EL (cell line): ENCODE data around the gene CCDC73.
"Not testable (repeated sequence)": the region's sequence is repeated elsewhere in the genome, so short reads cannot be mapped to it uniquely, and the experiment has no call there.

ENCODE experiments used
- DNase-seq: peaks from one replicate; pipeline ENCODE4 v3.0.0-alpha.2; 2016

The CCDC73 gene

DNA sequence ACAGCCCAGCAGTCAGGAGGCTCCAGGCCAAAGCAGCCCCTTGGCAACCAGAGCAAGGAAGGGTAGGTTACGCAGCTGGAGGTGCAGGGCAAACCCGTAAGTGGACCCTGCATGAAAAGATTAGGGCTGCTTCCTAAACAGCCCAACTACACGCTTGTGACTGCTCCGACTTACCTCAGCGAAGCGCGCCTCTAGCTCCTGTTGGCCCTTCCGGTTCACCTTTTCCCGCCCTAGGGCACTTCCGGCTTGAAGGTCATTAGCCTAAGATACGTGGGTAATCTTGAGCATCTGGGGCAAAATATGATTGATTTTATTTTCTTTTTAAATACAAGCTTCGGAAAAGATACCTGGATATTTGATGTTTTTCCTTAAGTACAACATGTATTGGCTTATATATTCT is at the start of gene CCDC73:
Gene CCDC73, minus strand, starts transcription at position 224 of the 400 bp plus-strand sequence. CDS start 34,419 bp downstream, outside the sequence.
- no peak for DNase-seq

DNA sequence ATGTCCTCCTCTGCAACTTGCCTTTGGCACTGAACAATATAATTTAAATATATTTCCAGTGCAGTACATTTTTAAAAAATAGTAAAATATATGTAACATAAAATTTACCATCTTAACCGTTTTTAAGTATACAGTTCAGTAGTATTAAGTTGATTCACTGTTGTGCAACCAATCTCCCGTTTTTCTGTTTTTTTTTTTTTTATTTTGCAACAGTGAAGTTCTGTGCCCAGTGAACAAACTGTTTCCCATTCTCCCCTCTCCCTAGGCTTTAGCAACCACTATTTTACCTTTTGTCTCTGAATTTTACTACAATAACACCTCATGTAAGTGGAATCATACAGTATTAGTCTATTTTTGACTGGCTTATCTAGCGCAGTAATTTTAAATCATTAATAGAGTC is 49.1 kb upstream of the CCDC73 start:
- DNase-seq = no peak

DNA sequence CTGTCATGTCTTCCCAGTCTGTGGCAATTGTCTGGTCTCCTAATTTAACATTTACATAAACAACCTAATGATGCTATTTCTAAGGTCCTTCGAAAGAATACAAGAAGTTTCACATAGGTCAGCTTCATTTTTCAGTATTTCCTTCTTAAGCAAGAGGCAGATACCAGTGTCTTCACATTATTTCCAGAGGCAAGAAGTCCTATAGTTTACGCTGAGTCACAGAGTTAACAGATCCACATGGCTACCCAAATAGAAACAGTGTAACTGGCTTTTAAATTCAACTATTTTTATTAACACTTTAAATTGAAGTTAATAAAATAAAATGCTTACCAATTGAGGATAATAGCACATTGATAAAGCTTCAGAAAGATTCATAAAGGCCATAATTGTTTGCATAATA is 46.1 kb upstream of the CCDC73 start:
- DNase-seq = no peak

DNA sequence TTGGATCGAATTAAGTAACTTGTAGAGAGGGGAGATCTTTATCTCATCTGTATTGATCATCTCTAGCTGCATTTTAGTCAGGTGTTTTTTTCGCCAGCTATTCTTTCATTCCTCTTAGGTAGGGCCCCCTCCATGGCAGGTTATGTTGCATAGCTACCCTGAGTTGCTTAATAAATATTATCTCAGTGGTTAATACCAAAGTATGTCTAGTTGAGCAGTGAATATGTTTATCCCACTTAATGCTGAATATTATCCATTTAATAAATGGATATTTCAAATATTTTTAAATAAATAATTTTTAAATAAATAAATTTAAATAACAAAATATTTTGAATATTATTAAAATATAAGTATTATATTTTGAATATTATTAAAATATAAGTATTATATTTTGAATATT is 44.8 kb upstream of the CCDC73 start:
- no peak for DNase-seq

DNA sequence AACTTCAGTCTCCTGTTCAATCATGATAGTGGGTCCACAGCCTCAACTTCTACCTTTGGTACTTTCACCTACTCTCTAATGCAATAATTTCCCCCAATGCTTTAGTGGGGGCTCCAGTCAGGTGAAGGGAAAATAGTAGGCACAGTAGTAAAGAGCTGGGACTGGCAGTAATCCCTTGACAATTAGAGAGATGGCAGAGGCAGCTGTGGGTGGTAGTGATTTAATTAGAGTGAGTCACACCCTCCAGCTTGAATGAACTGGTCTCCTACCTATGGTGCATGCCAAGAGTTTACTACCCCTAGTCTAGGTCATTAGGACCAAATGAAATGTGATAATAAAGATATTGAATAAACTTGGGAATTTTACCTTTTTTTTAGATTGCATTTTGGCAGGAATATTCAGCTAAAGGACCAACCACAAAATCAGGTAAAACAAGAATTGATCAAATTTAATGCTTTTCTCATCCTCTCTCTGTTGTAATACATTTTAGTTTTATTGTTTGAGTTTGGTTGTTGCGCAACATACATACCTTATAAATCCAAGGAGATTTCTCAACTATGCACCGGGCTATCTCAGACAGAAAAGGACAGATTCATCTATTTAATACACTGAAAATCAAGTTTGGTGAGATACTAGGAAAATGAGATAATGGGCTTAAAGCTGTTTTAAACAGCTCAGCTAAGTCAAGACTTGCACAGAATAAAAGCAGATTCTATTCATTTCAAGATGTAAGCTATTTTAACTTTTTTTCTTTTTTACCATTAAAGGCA is 44.2 kb upstream of the CCDC73 start:
- no peak for DNase-seq

DNA sequence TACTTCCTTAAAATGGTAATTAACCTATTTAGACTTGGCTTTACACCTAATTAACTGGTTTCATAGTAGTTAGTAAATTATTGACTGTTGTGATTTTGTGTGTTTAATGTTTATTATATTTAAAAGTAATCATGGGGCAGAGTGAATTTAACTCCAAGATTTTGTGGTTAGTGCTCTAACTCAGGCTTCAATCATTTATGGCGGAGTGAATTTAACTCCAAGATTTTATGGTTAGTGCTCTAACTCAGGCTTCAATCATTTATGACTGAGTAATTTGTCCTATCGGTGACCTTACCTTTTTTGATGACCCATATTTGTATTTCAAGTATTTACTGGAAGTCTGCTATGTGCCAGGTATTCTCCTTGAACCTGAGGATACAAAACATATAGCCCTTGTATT is 42.5 kb upstream of the CCDC73 start:
- DNase-seq = no peak

DNA sequence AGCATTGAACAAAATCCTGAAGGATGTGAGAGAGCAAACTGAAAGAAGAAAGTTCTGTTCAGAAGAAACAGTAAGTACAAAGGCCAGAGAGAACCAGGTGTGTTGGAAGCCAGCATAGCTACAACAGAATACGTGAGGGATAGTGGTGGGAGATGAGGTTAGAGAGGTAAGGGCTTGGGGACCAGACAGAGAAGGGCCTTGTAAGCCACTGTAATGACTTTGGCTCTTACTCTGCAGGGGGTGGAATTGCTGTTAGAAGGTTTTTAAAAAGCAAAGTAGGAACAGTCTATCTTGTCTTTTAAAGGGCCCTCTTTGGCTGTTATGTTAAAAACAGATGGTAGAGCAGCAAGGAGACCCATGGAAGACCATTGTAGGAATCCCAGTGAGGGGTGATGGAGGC is 39.5 kb upstream of the CCDC73 start:
- no peak for DNase-seq

DNA sequence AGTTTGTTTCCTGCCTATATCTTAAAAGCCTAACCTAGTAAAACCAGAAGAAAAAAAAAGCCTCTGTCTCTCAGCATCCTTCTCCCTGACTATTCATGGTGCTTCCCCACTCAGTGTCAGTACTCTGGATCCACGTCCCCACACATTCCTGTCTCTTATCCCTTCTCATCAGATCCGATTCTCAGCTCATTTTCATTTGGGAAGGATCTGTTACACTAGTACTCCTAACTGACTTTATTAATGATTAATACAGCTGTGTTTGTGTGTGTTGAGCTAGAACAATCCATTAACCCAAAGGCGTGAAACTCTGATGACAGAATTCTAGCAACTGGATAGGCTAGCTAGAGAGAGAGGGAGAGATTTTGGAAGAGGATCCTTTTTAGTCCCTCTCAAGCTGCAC is 36.8 kb upstream of the CCDC73 start:
- no peak for DNase-seq

DNA sequence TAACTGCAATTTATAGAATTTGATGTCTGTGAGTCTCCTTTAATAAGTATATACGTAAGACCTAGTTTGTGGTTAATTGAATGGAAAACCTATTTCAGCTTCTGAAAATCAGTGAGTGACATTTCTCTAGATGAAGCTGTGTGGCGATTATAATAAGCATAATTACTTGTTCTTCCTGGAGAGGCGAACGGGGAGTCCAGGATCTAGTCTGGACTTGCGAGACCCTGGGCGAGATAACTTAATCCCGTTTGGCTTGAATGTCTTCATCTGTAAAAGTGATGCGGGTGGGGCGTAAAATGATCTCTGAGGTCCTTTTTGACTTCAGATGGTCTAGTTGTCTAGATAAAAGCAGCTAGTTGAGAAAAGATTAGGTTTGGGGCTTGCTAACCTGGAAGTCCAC is 36.3 kb upstream of the CCDC73 start:
- no peak for DNase-seq

DNA sequence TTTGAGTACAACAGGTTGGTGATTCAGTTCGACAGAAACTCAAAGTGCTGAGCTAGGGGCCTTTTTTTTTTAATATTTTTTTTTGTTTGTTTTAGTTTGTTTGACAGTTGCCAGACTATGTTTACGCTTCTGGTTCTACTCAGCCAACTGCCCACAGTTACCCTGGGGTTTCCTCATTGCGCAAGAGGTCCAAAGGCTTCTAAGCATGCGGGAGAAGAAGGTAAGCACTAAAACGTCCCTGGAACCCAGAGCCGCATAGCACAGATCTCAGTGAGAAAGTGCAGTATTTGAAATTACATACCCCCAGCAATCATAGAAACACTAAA is 35.9 kb upstream of the CCDC73 start:
- peak; percentile 16 for DNase-seq

DNA sequence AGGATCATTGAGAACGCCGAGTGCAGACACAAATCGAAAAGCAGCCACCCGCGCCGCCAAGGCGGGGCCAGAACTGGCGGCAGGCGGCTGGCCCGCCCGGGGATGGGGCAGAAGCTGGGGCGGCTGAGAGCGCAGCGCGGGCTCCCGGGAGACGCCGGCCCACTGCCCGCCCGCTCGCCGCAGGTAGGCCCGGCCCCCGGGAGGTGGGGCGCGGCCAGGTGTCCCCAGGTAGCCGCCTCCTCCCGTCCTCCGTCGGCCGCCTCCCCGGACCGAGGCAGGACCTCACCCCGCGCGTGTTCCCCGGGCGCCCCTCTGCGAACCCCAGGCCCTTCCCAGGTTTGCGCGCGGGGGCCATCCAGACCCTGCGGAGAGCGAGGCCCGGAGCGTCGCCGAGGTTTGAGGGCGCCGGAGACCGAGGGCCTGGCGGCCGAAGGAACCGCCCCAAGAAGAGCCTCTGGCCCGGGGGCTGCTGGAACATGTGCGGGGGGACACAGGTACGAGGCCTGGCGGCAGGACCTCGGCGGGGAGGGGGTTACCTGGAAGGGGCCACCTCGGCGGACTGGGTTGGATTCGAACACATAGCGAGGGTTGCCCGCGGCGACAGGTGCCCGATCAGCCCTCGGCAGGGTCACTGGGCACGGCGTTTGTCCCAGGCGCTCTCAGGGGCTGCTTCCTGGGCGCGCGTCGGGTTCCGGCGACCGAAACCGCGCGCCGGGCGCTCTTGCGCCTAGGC is 35.4 kb upstream of the CCDC73 start, which contains the start of gene PRRG4:
Gene PRRG4, plus strand, starts transcription at position 248 of the 733 bp plus-strand sequence. CDS start 603 bp downstream, outside the sequence.
- DNase-seq = peak; percentile 56

DNA sequence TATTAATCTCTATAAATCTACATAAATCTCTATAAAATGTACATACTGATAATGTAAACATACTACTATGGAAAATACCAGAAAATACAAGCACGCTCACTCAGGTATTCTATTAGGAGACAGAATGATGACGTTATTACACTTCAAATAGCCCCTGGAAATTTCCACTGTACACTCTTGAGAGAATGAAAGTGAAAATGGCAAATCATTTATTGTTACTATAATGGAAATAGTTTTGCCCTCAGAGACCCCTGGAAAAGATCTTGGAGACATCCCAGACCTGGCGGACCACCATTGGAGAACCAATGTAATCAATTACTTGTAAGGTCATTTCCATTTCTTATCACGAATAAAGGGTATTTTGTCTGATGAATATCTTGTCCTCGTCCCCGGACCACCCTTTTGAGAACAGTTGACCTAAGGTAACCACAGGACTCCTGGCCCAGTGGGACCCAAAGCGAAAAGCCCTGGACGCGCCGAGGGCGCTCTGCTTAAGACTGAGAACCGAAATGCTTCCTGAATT is 34.8 kb upstream of the CCDC73 start:
- DNase-seq = no peak

DNA sequence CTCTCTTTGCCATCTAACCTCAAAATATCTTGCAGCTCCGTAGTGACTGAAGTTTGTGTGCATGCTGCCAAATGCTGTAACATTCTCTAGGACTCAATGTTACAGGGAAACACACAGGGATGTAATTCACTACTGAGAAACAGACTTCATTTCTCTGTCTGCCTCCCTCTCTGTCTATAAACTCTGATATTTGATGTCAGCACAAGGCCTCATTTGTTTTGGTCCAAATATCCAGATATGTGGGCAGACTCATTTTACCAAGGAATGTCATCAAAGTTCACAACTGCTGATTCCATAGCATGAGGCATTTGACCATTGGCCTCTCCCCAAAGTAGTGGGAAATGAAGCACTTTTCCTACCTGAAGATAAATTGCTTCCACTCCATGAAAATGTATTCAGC is 32.8 kb upstream of the CCDC73 start:
- DNase-seq = no peak

DNA sequence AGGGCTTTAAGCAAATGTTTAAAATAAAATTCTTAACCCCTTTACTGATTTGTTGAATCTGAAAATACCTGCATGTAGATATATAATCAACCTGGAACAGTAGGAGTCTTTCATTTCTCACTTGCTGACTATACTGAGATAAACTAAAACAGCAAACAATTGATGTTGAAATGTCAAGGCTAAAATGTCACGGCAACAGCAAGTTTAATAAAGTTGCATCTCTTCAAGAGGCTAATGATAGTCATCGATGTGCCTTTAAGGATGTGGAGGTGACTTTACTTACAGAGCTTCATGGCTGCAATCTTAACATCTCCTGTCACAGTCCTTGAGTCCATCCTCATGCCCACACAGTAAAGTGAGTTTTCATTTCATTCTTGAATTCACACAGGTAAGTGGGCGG is 31.7 kb upstream of the CCDC73 start:
- no peak for DNase-seq

DNA sequence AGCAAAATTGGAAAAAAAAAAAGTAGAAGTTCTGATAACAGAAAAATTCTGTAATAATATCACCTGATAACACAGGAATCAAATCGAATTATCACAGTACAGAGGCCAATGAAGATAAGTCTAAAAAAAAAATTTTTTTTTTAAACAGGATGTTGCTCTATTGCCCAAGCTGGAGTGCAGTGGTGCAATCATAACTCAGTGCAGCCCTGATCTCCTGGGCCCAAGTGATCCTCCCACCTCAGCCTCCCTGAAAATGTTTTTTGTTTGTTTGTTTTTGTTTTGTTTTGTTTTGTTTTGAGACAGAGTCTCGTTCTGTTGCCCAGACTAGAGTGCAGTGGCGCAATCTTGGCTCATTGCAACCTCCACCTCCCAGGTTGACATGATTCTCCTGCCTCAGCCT is 29.2 kb upstream of the CCDC73 start:
- DNase-seq = not testable (repeated sequence)

DNA sequence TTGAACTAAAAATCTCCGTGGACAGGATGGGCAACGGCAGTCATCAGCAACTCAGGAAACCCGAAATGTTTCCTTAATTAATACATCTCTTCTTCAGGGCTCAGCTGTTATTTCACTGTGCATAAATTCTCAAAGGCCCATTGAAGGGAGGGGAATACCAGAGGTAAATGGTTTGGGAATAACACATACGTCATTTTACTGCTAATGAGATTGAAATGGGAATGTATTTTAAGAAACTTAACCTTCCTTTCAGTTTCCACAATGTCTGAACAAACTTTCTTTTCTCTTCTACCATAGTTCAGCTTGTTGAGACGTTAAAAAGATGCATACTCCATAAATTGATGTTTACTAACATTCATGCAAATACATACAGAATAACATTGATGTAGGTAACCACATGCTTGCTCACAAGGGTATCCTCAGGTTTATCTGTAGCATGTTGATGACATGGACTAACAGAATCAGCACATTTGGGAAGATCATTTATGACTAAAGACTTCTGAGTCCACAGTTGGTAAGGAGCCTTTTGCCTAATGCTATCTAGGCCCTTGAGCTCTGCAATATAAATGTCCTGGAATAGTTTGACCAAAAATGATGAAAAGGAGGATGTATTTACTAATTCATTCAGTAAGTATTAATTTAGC is 27.6 kb upstream of the CCDC73 start:
- DNase-seq = no peak

DNA sequence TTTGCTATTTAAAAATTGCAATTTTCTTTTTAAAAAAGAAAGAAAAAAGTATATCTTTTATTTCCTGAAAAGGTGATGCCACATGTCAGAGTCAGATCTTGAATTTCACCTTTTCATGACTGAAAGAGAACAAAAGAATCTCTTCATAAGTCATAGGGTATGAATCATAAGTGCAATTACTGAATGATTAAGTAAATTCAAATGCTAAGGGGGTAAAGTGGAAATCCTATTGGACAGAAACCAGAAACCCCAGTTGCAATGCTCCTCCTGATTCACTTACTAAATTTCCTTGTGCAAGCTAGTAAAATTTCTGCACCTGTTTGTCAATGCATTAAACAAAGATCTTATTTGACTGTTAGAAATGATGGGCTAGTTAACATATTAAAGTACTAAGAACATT is 27.1 kb upstream of the CCDC73 start:
- peak; percentile 14 for DNase-seq

DNA sequence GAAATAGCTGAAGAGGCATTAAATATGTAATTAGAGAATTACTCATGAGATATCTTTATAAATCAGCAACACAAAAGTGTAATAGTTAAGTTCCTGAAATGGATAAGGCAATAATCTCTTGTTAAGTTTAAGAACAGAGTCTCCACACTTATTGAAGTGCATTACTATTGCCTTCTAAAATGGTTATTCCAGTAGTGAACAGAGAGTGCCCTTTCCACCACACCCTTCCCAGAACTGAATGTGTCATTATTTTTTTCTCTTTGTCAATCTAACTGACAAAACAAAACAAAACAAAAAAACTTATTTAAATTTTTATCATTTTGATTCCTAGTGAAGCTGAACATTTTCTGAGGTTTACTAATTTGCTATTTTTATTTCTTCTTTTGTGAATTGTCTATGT is 26.0 kb upstream of the CCDC73 start:
- no peak for DNase-seq

DNA sequence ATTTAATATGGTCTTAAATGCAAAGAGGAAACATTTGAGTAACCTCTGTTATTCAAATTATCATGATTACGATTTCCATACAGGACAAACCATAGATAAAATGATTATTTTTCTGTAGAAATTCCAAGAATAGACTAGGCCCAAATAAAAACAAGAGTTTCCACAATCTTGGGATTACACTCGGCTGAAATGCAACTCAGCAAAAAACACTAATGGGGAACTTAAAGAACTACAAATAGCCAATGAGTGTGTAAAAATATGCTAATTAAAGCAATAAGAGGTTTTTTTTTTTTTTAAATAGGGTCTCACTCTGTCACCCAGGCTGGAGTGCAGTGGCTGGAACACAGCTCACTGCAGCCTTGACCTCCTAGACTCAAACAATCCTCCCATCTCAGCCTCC is 24.7 kb upstream of the CCDC73 start:
- DNase-seq = no peak

DNA sequence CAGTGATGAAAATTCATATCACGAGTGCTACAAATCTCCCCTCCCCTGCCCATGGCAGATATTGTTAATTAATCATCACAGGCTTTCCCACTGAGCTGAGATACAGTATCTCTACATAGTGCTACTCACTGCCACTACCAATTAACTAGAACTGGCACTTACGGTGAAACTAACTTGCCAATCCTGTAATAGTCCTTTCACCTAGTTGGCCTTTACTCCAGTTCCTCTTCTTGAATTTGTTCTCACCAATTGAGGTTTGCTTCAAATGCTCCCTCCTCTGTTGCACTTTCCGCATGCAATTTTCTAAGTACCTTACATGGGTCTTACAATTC is 23.4 kb upstream of the CCDC73 start:
- no peak for DNase-seq

DNA sequence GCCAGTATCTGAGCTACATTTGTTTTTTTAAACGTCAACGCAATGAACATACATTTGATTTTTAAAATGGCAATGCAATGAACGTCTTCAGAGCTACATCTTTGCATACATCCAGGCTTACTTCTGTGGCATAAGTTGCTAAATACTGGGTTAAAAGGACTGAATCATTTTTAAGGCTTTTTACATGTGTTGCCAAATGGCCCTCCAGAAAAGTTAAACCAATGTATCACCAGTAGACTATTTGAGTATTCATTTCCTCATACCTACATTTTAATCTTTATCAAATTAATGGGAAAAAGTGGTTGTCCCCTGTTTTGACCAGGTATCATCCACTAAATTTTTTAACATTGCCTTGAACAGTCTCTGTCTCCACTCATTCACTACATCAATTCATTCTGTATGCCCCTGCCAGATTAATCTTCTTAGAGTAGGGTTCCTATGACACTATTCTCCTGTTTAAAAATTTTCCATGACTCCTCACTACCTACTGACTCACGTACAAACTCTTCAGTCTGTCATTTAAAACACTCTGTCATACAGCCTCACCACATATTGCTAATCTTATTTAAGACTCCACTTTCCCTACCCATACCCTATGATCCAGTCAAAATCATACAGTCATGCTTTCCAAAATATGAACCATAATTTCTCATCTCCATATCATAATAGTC is 22.9 kb upstream of the CCDC73 start:
- DNase-seq = no peak

DNA sequence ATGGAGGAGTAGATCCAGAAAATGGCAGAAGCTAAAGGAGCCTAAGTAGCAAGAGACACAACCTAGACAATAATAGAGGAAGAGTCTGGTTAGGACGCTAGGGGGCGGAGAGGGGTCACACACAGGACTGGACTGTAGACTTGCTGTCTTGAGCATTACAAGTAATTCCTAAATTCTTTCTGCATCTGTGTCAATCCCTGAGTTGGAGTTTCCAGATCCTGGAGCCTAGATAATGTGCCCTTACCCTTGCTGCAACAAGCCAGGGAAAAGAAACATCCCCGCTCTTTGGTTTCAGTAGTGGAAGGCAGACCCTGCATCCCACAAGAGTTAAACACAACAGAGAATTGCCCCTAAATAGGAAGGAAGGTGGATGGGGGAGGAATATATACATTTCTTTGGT is 14.9 kb upstream of the CCDC73 start:
- DNase-seq = peak; percentile 72

DNA sequence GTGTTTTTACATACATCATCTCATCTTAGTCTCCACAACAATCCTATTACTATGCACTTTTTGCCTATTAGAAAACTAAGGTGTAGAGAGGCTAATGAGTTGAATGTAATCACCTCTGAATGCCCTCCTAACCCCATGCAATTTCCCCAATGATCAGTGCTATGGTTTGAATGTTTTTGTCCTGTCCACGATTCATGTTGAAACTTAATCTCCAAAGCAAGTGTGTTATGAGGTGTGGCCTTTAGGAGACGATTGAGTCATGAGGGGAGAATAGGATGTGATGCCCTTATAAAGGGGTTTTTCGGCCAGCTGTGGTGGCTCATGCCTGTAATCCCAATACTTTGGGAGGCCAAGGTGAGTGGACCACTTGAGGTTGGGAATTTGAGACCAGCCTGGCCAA is 2.0 kb upstream of the CCDC73 start:
- DNase-seq = no peak
